Measurements from ENCODE around the gene TPX2.

Gene TPX2, protein sequence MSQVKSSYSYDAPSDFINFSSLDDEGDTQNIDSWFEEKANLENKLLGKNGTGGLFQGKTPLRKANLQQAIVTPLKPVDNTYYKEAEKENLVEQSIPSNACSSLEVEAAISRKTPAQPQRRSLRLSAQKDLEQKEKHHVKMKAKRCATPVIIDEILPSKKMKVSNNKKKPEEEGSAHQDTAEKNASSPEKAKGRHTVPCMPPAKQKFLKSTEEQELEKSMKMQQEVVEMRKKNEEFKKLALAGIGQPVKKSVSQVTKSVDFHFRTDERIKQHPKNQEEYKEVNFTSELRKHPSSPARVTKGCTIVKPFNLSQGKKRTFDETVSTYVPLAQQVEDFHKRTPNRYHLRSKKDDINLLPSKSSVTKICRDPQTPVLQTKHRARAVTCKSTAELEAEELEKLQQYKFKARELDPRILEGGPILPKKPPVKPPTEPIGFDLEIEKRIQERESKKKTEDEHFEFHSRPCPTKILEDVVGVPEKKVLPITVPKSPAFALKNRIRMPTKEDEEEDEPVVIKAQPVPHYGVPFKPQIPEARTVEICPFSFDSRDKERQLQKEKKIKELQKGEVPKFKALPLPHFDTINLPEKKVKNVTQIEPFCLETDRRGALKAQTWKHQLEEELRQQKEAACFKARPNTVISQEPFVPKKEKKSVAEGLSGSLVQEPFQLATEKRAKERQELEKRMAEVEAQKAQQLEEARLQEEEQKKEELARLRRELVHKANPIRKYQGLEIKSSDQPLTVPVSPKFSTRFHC

DNA sequence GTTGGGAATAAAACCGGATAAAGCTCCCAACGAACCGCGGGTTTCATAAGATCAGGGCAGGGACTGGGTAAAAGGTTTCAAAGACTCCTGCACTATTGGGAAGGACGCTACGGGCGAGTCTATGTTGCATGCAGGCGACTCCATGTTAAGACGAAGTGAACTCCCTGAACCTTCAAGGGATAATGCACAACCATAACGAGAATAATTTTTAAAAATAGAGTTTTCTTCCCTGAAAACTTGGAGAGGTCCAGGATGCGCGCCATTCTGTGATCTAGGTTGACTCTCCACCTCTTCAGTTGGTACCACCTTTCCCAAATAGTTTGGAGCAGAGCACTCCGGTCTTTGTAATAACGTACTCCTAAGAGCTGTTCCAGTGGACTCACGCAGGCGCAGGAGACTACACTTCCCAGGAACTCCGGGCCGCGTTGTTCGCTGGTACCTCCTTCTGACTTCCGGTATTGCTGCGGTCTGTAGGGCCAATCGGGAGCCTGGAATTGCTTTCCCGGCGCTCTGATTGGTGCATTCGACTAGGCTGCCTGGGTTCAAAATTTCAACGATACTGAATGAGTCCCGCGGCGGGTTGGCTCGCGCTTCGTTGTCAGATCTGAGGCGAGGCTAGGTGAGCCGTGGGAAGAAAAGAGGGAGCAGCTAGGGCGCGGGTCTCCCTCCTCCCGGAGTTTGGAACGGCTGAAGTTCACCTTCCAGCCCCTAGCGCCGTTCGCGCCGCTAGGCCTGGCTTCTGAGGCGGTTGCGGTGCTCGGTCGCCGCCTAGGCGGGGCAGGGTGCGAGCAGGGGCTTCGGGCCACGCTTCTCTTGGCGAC is at the start of gene TPX2:
TSS of gene TPX2 (plus strand) at position 562 of the 821 bp plus-strand sequence. CDS start 18,187 bp downstream, outside the sequence.
- no peak for TF ChIP-seq EZH2phosphoT487 (conservative IDR thresholded peaks at IDR 0.05; ENCODE audit: low read length)
- TF ChIP-seq, protein P1, sequence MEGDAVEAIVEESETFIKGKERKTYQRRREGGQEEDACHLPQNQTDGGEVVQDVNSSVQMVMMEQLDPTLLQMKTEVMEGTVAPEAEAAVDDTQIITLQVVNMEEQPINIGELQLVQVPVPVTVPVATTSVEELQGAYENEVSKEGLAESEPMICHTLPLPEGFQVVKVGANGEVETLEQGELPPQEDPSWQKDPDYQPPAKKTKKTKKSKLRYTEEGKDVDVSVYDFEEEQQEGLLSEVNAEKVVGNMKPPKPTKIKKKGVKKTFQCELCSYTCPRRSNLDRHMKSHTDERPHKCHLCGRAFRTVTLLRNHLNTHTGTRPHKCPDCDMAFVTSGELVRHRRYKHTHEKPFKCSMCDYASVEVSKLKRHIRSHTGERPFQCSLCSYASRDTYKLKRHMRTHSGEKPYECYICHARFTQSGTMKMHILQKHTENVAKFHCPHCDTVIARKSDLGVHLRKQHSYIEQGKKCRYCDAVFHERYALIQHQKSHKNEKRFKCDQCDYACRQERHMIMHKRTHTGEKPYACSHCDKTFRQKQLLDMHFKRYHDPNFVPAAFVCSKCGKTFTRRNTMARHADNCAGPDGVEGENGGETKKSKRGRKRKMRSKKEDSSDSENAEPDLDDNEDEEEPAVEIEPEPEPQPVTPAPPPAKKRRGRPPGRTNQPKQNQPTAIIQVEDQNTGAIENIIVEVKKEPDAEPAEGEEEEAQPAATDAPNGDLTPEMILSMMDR (IDR thresholded peaks at IDR 0.05; ENCODE audit: insufficient read depth, low read length, poor library complexity, severe bottlenecking), result no peak
- no peaks in the 10 kb centered on the region for H3K9me2 ChIP-seq (replicated peaks; ENCODE audit: insufficient read depth, low read length)

DNA sequence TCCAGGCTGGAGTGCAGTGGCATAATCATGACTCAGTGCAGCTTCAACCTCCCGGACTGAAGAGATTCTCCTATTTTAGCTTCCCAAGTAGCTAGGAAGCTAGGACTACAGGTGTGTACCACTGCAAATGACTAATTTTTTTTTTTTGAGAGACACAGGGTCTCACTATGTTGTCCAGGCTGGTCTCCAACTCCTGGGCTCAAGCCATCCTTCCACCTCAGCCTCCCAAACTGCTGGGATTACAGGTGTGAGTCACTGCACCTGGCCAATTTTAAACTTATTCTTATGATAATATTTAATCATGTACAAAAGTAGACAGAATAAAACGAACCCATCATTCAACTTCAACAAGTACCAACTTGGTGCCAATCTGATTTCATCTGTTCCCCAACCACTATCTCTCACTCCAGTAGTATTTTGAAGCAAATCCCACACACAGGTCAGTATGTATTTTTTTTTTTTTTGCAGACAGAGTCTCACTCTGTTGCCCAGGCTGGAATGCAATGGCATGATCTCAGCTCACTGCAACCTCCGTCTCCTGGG is 48.9 kb upstream of the TPX2 start:
- Histone ChIP-seq H3K4me3 (ENCODE audit: insufficient read depth, low read length, poor library complexity, severe bottlenecking) (no peak overlapping the region), H3K9me2 (replicated peaks; ENCODE audit: insufficient read depth, low read length) (no peaks in the 10 kb centered on the region), H3K9ac (ENCODE audit: low read length) (no peak overlapping the region), H3K27me3 (ENCODE audit: low read length) (no peaks in the 10 kb centered on the region), H3K79me2 (ENCODE audit: insufficient read depth, low read length) (peaks cover 37% of the 10 kb centered on the region), H3K4me2 (ENCODE audit: low read depth, low read length, poor library complexity, severe bottlenecking) (peak overlapping the region; percentile 4), H3K9me3 (ENCODE audit: insufficient read depth, low read length) (no peaks in the 10 kb centered on the region), H4K20me1 (ENCODE audit: low read depth, low read length) (no peaks in the 10 kb centered on the region), H2AFZ (ENCODE audit: low read depth, low read length, severe bottlenecking) (no peak overlapping the region), H3F3A (ENCODE audit: insufficient read depth) (peaks cover 35% of the 10 kb centered on the region), H3K36me3 (ENCODE audit: low read length) (no peaks in the 10 kb centered on the region), H3K27ac (ENCODE audit: low read depth, low read length) (peak overlapping the region; percentile 85)
- TF ChIP-seq, protein P1 (IDR thresholded peaks at IDR 0.05; ENCODE audit: insufficient read depth, low read length, poor library complexity, severe bottlenecking), result no peak
- TF ChIP-seq EZH2phosphoT487 (conservative IDR thresholded peaks at IDR 0.05; ENCODE audit: low read length), result no peak

More for the DNA sequence above, at the start of gene TPX2:
- Histone ChIP-seq H3K4me2 (ENCODE audit: low read depth, low read length, poor library complexity, severe bottlenecking) (peak within 1 kb of the TSS; percentile 89), H4K20me1 (ENCODE audit: low read depth, low read length) (peaks cover 5% of the 10 kb centered on the region; the same call in 1 of the 2 replicates), H3K27me3 (ENCODE audit: low read length) (no peaks in the 10 kb centered on the region), H3K9ac (ENCODE audit: low read length) (peak within 1 kb of the TSS; percentile 82), H3K27ac (ENCODE audit: low read depth, low read length) (peak within 1 kb of the TSS; percentile 71), H3K9me3 (ENCODE audit: insufficient read depth, low read length) (no peaks in the 10 kb centered on the region), H3K4me3 (ENCODE audit: insufficient read depth, low read length, poor library complexity, severe bottlenecking) (peak within 1 kb of the TSS; percentile 92), H3K79me2 (ENCODE audit: insufficient read depth, low read length) (peaks cover 49% of the 10 kb centered on the region), H2AFZ (ENCODE audit: low read depth, low read length, severe bottlenecking) (peak within 1 kb of the TSS; percentile 86), H3K36me3 (ENCODE audit: low read length) (peaks cover 8% of the 10 kb centered on the region; the same call in 1 of the 2 replicates), H3F3A (ENCODE audit: insufficient read depth) (no peaks in the 10 kb centered on the region)

DNA sequence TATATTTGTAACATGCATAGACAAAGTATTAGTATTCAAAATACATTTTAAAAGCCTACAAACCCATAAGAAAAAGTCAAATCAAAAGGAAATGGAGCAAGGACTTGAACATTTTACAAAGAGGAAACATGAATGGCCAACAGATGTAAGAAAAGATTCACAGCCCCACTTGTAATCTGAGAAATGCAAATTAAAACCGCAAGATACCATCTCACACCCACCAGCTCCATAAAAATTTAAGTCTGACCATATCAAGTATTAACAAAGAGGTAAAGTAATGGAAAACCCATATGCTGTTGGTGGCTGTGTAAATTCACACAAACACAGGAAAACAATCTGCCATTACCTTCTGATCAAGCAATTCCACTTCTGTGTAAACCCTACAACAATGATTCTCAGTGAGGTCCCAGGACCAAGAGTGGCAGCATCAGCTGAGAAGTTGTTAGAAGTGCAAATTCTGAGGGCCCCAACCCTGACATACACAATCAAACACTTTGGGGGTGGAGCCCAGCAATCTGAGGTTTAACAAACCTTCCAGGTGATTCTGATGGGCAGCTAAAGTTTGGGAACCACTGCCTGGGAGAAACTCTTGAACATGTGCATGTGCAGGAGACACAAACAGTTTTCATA is 47.3 kb upstream of the TPX2 start:
- H3K4me3 ChIP-seq (ENCODE audit: insufficient read depth, low read length, poor library complexity, severe bottlenecking), result no peak overlapping the region
- peaks cover 19% of the 10 kb centered on the region for H3F3A ChIP-seq (ENCODE audit: insufficient read depth)
- H3K36me3 ChIP-seq (ENCODE audit: low read length), result no peaks in the 10 kb centered on the region
- H3K27ac ChIP-seq (ENCODE audit: low read depth, low read length), result peak overlapping the region; percentile 85
- no peaks in the 10 kb centered on the region for H3K27me3 ChIP-seq (ENCODE audit: low read length)
- no peaks in the 10 kb centered on the region for H3K9me3 ChIP-seq (ENCODE audit: insufficient read depth, low read length)
- H3K79me2 ChIP-seq (ENCODE audit: insufficient read depth, low read length), result peaks cover 48% of the 10 kb centered on the region
- H2AFZ ChIP-seq (ENCODE audit: low read depth, low read length, severe bottlenecking), result no peak overlapping the region
- H3K9ac ChIP-seq (ENCODE audit: low read length), result peak overlapping the region; percentile 17; the same call in 1 of the 2 replicates
- H4K20me1 ChIP-seq (ENCODE audit: low read depth, low read length), result no peaks in the 10 kb centered on the region
- H3K4me2 ChIP-seq (ENCODE audit: low read depth, low read length, poor library complexity, severe bottlenecking), result peak overlapping the region; percentile 57
- no peaks in the 10 kb centered on the region for H3K9me2 ChIP-seq (replicated peaks; ENCODE audit: insufficient read depth, low read length)
- TF ChIP-seq, protein P1 (IDR thresholded peaks at IDR 0.05; ENCODE audit: insufficient read depth, low read length, poor library complexity, severe bottlenecking), result no peak
- TF ChIP-seq EZH2phosphoT487 (conservative IDR thresholded peaks at IDR 0.05; ENCODE audit: low read length), result no peak
